Heart left ventricle (tissue), 13 donors: ENCODE data around the gene KRTAP27-1.

ENCODE experiments used
- CTCF ChIP-seq, 12 donors: fragments of 200-600 bp; sonication (generic) in 4 of 12; IDR thresholded peaks; one replicate each; pipeline versions ENCODE4 v1.5.0 to v1.8.0; 2018 to 2022; ENCODE audit warnings: antibody characterized with exemption in 12 of 12, mild to moderate bottlenecking in 5 of 12
- POLR2A ChIP-seq, 2 donors: fragments of 450-650 bp; IDR thresholded peaks; one replicate each; pipeline ENCODE4 v1.6.1; 2017; ENCODE audit warnings: antibody characterized with exemption in 2 of 2, mild to moderate bottlenecking in 2 of 2, moderate library complexity in 2 of 2
- donor health status: ischemic (EF 13 %, LVEDD 7.1; RV severe dilation, severe dysfunction).
- donor health status: DM: no; HTN: yes; CAD: no.
- donor health status: DM: no; HTN: no; CAD: no.
- donor health status: ischemic (EF 25% LVEDD 6.9; RV normal size, moderate dysfunction).
- donor health status: ischemic (EF 25% LVEDD 5.7; RV mildly dilated, moderate dysfunction).
- donor health status: ischemic (EF 35%, LVEDD 5.7; RV mildly dilated, moderate dysfunction).
- donor health status: nonischemic (EF 11% LVEDD 7.7; RV severe dilation, severe dysfunction).
- donor health status: DM: yes; HTN: yes; CAD: no.
- donor health status: PGD.
- donor health status: ischemic (EF 29% LVEDD 5.4; RV normal size, mild dysfunction).
- donor health status: nonischemic (EF 23%, LVEDD 6.1; RV moderate dilation, normal function).

- TF ChIP-seq CTCF (IDR thresholded peaks at IDR 0.05) = no peak
- TF ChIP-seq POLR2A (IDR thresholded peaks at IDR 0.05) = no peak
Observed at GRCh38 chr21:30382201-30382600, 44.7 kb upstream of the KRTAP27-1 start.
